Measurements from ENCODE around the gene SLC4A7.

The SLC4A7 gene

DNA sequence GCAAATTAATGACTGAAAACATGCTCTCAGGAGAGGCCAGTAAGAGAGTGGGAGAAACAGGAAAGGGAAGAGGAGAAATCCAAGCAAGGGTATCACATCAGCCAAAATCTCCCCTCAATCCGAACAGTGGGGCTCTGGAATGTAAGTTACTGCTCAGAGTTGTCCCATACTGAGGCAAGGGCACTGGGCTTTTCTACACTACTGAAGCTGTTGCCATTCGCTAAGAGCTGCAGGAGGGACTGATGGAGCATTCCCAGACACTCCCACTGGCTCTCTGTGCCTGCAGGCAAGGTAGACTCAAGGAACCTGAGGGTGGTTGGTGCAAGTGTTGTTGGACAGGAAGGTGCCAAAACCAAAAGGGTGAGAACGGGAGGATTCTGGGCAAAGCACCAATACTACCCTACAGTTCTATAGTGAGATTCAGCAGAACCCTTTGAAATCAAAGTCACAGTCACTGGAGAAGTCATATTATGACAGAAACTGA is 161.1 kb downstream of the SLC4A7 start:
- no peak for DNase-seq (ENCODE audit: low read depth)
